NCI-H82 treated with DMSO at 0.1 percent for 48 hours (cell line): ENCODE data around the gene TBC1D20.

Experiments
- DNase-seq: peaks from one replicate; lab custom pipeline; 2025; ENCODE audit not compliant: unreplicated experiment; lab: John Stamatoyannopoulos, UW

TBC1D20 gene

GRCh38 chr20:420721-421574 is 41.4 kb downstream of the TBC1D20 start:
- no peak for DNase-seq

DNA sequence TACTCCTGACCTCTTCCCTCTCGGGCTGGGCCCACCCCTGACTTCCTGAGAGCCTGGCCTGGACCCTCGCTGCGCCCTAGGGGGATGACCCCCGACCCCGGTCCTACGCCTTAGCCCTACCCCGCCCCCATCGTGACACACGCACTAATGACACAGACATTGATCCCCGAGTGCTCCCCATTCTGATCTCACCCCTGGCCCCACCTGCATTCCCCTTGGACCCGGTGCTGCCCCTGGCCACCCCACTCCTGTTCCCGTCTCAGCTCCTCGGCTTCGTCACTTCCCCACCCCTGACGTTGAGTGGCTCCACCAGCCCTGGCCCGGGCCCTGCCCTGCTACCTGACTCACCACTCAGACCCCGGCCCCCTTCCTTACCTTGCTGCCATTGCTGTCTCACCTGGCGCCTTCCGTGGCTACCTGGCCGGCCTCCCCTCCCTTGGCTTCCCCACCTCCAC is 42.1 kb downstream of the TBC1D20 start:
- DNase-seq, result no peak

DNA sequence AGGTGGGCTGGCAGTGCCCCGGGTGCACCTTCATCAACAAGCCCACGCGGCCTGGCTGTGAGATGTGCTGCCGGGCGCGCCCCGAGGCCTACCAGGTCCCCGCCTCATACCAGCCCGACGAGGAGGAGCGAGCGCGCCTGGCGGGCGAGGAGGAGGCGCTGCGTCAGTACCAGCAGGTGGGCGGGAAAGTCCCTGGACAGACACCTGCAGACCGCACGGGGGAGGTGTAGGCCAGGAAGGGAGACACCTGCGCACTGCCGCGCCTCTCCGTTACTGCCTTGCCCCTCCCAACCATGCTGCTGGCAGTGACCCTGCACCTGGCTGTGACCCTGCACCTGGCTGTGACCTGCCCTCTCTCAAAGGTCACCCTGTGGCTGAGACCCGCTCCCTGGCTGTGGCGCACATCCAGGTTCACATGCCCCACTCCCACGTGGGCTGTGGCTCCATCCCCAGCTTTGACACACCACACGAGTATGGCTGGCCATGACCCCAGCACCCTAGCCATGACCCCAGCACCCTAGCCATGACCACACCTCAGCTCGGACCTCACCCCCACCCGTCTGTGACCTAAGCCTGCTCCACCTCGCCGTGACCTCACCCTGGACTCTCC is 42.7 kb downstream of the TBC1D20 start:
- DNase-seq, result no peak

DNA sequence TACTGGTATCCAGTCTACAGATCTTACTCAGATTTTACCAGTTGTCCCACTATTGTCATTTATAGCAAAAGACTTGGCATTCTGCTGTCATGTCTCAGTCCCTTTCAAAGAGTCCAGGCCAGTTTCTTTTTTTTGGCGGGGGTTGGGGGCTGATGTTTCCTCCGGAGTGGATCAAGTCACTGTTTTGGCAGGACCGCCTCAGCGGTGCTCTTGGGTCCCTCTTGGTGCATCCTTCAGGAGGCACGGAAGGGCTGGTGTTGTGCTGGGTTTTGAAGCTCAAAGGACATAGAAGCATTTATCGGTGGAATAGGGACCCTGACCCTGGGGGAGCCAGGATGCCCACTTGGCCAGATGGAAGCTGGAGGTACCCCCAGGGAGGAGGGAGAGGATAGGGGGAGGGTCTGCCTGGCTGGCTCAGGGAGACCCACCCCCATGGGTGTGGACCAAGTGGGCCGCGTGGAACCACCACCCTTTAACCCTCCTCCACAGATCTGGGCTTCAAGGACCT is 43.4 kb downstream of the TBC1D20 start:
- DNase-seq, result no peak

GRCh38 chr20:417801-418342 is 44.5 kb downstream of the TBC1D20 start:
- DNase-seq, result no peak

DNA sequence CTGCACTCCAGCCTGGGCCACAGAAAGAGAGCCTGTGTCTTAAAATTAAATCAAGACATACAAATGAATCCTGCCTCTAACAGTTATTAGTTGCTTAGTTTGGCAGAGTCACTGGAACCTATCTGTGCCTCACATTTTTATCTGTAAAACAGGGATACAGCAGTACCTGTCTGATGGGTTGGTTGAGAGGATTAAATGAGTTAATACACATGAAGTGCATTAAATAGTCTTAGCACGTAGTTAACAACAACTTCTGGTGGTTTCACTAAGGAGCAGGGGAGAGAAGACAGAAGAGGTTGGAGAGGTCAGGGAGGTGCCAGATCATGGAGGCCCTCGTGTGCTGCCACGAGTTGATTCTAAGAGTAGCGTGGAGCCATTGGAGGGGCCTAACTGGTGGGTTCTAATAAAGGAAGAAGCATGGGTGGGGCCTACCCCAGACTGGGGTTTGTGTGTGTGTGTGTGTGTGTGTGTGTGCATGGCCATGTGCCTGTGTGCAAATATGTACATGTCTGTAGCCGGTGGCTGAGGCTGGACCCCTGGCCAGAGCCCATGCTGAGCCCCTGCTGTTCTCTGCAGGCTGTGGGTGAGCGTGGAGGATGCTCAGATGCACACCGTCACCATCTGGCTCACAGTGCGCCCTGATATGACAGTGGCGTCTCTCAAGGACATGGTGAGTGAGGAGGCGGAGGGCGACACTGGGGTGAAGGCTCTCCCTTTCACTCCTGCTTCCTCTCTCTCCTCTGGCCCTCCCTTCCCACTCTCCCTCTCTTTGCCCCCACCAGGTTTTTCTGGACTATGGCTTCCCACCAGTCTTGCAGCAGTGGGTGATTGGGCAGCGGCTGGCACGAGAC is 45.2 kb downstream of the TBC1D20 start:
- no peak for DNase-seq

GRCh38 chr20:415820-416322 is 46.5 kb downstream of the TBC1D20 start:
- DNase-seq, result no peak

- DNase-seq, result no peak
Measured at GRCh38 chr20:414161-414560, 48.2 kb downstream of the TBC1D20 start.

- no peak for DNase-seq
Measured at GRCh38 chr20:412081-412480, 50.3 kb downstream of the TBC1D20 start.

DNA sequence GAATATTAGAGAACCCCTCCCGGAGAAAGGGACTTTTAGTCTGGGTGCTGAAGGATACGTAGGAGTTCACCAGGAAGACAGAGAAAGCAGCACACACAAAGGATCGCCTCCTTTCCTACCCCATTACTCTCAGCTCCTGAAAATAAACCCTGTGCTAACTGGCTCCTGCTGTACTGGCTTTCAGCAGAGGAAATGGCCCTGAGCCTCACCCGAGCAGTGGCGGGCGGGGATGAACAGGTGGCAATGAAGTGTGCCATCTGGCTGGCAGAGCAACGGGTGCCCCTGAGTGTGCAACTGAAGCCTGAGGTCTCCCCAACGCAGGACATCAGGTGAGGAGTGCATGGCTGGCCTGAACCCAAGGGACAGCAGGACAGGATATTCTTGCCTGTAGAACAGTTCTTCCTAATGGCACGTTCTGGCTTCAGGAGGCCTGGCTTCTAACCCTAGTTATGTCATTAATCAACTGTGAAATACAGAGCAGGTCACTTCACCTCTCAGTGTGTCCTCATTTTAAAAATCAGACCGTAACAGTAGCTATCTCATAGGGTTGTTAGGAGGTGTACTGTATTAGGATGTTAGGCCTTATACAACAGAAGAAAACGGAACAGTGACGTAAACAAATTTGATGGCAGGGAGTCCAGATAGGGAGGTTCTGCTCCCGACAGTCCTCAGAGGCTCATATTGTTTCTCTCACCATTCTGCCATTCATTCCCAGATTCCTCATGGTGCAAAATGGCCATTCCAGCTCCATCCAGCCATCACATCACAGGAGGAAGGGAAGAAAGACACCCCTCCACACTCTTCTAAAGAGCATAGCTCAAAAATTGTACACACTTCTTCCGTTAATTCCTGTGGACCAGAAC is 52.4 kb downstream of the TBC1D20 start:
- DNase-seq, result no peak

DNA sequence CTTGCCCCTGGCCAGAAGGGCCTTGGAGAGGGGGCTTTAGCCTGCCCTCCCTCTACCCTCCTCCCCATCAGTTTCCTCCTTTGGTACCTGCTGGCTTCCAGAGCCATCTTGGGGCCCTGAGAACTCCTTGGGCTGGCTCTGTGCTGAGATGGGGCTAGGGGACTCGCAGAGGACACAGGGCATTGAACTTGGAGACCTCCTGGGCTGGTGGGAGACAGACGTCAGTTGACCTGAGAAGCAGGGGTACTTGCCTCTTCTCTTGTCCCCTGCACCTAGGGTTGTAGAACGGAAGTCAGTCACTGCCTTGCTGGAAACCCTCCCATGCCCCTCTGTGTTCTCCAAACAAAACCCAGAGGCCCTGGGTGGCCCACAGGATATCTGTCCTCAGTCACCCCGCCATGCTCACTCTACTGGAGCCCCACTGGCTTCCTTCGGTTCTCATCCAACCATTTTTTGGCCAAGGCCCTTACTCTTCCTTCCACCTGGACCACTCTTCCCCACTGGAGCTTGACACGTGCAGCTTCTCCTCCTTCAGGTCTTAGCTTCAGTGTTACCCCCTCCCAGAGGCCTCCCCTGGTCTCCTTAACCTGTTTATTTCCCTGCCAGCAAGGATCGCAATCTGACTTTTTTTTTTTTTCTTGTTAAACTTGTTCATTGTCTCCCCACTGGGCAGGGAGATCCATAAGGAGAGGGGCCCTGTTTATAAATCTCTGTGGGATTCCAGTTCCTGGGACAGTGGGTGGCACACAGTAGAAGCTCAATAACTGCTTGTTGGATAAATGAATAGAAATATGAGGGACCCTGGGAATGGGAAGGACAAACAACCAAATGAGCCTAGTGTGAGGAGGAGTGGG is 53.3 kb downstream of the TBC1D20 start:
- DNase-seq, result no peak

GRCh38 chr20:407953-408842 is 54.1 kb downstream of the TBC1D20 start, which contains the start of gene RBCK1:
Gene RBCK1 (plus strand): TSS chr20:408299. CDS start chr20:408758, 459 bp downstream.
- DNase-seq, result peak; percentile 12

DNA sequence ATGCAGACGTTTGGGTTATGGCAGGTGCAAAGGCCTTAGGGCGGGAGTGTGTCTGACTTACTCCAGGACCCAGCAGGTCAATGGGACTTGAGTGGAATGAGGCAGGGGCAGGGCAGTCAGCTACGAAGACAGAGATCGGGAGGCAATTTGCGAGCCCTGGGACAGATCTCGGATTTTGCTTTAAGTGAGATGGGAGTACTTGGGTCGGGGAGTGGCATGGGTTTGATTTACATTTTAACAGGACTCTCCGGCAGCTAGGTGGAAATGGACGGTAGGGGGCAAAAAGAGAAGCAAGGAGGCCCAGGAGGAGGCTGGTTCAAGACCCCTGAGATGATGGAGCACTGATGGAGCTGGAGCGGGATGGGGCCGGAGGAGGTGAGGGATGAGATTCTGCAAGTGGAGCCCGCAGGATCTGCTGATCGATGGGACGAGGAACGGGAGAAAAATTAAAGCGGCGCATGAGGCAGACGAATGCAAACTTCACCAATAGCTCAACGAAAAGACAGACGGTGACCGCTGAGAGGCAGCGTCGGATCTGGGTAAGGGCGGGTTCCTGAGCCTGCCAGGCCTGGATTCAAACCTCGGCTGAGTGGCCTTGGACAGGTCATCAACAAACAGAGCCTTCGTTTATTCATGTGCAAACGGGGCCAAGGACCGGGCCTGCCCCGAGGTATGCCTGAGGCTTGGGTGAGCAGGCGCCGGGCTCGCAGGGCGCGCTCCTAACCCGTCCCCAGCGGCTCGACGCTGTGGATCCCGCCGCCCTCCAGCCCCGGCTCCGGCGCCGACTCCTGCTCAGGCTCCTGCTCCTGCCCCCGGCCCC is 55.0 kb downstream of the TBC1D20 start:
- peak; percentile 59 for DNase-seq

DNA sequence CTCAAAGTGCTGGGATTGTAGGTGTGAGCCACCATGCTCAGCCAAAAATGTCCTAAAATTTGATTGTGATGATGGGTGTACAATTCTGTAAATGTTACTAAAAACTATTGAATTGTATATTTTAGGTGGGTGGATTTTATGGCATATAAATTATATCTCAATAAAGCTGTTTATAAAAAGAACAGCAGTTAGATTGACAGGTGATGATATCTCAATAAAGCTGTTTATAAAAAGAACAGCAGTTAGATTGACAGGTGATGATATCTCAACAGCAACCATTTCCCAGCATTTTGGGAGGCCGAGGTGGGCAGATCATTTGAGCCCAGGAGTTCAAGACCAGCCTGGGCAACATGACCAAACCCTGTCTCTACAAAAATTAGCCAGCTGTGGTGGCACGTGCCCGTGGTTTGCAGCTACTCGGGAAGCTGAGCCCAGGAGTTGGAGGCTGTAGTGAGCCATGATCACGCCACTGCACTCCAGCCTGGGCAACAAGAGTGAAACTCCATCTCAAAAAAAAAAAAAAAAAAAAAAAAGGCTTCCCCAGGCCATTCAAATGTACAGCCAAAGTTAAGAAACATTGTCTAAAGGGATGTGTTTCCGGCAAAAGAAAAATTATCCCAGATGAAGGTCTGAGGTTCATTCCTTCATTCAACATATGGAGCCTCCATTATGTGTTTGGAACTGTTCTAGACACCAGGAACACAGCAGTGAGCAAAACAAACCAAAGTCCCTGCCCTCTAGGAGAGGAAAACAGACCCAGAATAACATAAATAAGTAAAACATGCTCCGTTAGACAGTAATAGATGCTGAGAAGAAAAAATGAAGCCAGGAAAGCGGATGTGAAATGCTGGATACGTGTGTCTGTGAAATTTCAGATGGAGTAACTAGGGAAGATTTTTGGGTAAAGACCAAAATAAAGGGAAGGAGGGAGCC is 55.9 kb downstream of the TBC1D20 start:
- DNase-seq, result no peak

GRCh38 chr20:404088-404487 is 58.2 kb downstream of the TBC1D20 start:
- DNase-seq, result no peak

DNA sequence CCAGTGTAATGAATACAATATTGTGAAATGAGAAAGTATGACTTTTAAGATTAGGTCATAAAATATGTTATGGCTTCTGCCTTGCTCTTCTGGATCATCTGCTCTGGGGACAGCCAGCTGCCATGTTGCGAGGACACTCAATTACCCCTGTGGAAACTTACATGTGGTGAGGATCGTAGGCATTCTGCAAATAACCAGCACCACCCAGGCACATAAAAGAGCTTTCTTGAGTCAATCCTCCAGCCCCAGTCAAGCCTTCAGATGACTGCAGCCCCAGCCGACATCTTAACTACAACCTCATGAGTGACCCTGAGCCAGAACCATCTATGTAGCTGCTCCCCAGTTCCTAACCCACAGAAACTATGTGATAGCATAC is 58.8 kb downstream of the TBC1D20 start:
- DNase-seq, result no peak
